ENCODE measurements around the gene LCE1A.

The LCE1A gene

DNA sequence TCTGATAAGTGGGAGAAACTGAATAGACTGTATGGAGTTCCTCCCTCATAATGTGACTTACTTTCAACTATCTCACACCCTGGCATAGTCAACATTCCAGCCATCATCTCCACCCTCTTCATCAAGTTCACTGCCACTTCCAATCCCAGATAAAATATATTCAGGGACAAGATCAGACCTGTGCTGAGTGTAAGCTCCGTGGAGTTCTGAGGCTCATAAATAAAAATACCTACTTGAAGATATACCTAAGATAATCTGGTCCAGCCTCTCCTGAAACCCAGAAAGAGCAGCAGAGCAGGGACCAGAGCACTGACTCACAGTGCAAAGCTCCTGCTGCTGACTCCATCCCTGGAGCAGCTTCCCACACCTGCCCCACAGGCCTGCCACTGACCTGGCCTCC is 30.8 kb downstream of the LCE1A start:
- Mint-ChIP-seq H3K4me1 (no peaks in the 10 kb centered on the region), H3K4me3 (no peak overlapping the region), H3K36me3 (no peaks in the 10 kb centered on the region), H3K27ac (no peak overlapping the region), H3K9me3 (no peaks in the 10 kb centered on the region), H3K27me3 (peaks cover 4% of the 10 kb centered on the region)

DNA sequence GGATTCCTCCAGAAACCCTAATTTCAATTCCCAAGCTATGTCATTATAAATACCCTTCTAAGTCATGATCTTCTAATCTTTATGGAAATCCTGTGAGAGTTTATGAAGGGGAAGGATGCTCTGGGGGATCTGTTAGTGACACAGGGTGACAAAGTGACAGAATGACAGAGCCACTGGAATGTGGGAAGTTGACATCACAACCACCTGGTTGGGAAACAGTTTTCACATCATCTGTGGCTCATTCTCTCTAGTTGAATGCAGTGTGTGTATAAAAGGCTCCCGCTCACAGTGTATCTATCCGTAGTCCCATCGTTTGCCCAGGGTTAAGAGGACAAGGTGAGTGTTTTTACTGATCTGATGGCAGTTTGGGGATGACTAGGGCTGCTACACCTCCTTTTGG is 32.4 kb downstream of the LCE1A start, which contains the start of gene LCE7A:
Gene LCE7A, plus strand, starts transcription at position 301 of the 400 bp plus-strand sequence. CDS start 702 bp downstream, outside the sequence.
- H3K36me3 Mint-ChIP-seq = no peaks in the 10 kb centered on the region
- no peaks in the 10 kb centered on the region for H3K9me3 Mint-ChIP-seq
- peaks cover 4% of the 10 kb centered on the region for H3K27me3 Mint-ChIP-seq
- no peak within 1 kb of the TSS for H3K4me3 Mint-ChIP-seq
- no peak within 1 kb of the TSS for H3K27ac Mint-ChIP-seq
- no peaks in the 10 kb centered on the region for H3K4me1 Mint-ChIP-seq

DNA sequence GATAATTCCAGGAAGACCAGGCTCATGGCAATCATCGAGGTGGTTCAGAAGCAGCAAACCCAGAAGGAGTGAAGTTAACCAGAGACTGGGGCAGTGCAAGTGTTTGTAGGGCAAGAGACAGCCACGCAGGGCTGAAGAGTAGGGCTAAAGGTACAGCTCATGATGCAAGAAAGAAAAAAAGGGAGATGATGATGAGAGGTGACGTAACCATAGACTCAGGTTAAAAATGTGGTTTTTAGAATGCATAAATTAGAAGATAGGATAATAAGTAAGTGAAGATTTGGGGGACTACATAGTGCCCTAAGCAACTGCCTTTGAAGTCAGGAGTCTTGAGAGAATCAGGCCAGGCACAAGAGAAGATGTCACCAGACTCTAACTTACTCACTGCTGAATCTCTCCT is 32.9 kb downstream of the LCE1A start:
- Mint-ChIP-seq H3K4me1 (no peaks in the 10 kb centered on the region), H3K27me3 (peaks cover 4% of the 10 kb centered on the region), H3K4me3 (no peak overlapping the region), H3K9me3 (no peaks in the 10 kb centered on the region), H3K36me3 (no peaks in the 10 kb centered on the region), H3K27ac (no peak overlapping the region)

DNA sequence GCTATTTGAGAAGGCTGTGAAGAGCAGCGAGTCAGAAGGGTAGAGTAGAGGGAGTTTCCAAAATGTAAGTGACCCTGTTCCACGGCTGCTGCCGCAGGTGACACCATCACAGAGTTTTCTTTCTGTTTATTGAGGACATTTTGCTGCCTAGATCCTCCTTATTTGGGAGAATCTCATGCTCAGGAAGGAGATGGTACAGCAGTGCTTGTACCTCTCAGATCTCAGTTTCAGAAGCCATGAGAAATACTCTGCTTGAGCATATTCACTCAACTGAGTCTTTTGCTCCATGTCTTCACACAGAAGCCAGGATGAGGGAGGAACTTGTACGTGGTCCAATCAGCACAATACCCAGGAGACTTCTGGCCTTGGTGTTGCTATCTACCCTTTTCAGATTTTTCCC is 34.1 kb downstream of the LCE1A start:
- H3K27ac Mint-ChIP-seq = no peak overlapping the region
- H3K27me3 Mint-ChIP-seq = peaks cover 4% of the 10 kb centered on the region
- H3K4me3 Mint-ChIP-seq = no peak overlapping the region
- no peaks in the 10 kb centered on the region for H3K4me1 Mint-ChIP-seq
- no peaks in the 10 kb centered on the region for H3K36me3 Mint-ChIP-seq
- H3K9me3 Mint-ChIP-seq = no peaks in the 10 kb centered on the region

DNA sequence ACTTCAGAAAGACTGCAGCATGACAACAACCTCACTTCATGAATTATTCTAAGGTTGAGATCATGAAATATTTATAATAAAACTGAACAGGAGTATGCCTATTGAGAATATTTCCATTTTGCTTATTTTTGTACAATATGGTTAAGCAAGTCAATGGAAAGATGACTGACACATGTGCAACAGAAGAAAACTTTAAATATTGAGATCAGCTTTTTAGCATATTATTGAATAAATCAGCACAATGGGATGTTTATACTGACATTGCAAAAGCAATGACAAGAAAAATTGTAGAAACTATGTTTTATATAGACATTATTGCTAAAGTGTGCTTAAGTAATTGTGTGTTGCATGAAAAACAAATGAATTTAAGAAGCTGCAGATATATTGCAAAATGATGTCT is 37.2 kb downstream of the LCE1A start:
- Mint-ChIP-seq H3K4me1 (no peaks in the 10 kb centered on the region), H3K36me3 (no peaks in the 10 kb centered on the region), H3K27ac (no peak overlapping the region), H3K9me3 (no peaks in the 10 kb centered on the region), H3K4me3 (no peak overlapping the region), H3K27me3 (peaks cover 1% of the 10 kb centered on the region)

DNA sequence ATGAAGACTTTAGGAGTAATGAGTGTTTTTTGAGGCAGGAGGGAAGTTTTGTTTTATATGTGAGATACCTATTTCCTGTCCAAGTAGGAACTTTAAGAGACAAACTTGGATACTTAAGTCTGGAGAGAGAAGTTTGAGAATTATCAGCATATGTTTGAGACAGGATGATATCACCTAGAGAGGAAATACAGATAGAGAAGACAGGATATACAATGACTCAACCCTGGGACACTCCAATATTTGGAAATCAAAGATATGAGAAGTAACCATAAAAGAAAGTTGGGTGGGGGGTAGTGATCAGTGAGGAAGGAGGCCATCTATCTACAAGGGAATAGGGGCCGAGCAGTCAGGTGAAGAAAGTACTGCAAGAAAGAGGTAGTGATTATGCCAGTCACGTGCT is 39.0 kb downstream of the LCE1A start:
- Mint-ChIP-seq H3K36me3 (no peaks in the 10 kb centered on the region), H3K4me1 (no peaks in the 10 kb centered on the region), H3K27ac (no peak overlapping the region), H3K4me3 (no peak overlapping the region), H3K27me3 (no peaks in the 10 kb centered on the region), H3K9me3 (no peaks in the 10 kb centered on the region)

DNA sequence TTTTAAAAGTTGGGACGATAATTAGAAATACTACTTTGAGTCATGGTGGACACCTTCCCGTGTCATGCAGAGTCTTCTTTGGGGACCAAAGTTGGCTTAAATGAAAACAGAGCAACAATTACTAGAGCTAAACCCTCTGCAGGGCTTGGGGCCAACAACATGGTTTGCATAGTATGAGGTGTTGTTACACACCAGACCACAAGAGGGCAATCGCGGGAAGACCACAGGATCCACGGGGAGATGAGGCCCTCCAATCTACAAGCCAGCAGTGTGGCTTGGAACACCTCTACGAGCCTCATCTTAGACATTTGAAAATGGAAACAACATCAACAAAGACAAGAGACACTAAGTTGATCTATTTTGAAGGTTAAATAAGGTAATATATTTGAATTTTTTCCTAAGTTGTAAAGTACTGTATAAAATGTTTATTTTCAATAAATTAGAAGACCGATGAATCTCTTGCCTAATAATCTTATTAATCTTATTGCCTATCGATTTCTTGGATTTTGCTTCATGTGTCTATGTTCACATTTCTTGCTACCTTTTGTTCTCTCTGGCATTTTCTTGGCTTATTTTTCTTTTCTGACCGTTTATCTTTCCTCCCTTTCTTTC is 42.6 kb downstream of the LCE1A start:
- Mint-ChIP-seq H3K36me3 (no peaks in the 10 kb centered on the region), H3K4me3 (no peak overlapping the region), H3K4me1 (no peaks in the 10 kb centered on the region), H3K9me3 (no peaks in the 10 kb centered on the region), H3K27ac (no peak overlapping the region), H3K27me3 (peaks cover 1% of the 10 kb centered on the region)

DNA sequence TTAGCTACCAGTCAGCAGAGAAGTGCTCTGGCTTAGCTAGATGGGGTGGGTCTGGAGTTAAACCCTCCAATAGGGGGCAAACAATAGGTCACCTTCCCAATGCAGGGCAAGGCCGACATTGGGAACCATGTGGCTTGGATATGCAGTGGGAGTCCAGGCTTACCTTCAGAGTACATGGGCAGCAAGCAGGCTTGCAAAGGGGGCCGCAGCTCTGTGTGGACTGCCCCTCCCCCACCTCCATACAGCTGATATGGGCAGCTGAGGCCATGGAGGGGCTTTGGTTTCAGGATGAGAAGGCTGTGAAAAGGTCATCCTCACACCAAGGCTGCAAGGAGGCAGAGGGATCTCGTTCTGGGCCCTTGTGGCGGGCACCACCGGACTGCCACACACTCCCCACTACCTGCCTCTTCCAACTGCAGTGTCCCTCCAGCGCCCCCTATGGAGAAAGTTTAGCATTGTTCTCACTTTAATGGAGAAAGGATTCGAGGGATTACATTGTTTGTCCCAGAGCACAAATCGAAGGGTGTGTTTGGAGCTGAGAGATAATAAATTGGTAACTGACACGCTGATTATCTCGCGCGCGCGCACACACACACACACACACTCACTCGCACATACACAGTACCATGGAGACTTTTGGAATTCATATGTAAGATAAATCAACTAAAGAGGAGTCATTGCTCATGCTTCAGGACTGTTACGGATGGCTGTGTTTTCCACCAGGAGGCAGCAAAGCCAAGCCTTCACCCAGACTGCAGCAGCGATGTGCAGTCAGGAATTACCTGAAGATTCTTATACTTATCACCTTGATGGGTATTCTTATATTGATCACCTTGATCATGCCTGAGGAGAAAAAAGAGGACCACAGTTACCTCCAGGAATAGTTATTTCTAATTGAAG is 43.8 kb downstream of the LCE1A start:
- no peaks in the 10 kb centered on the region for H3K36me3 Mint-ChIP-seq
- no peak overlapping the region for H3K27ac Mint-ChIP-seq
- H3K4me1 Mint-ChIP-seq = no peaks in the 10 kb centered on the region
- peaks cover 1% of the 10 kb centered on the region for H3K27me3 Mint-ChIP-seq
- no peak overlapping the region for H3K4me3 Mint-ChIP-seq
- no peaks in the 10 kb centered on the region for H3K9me3 Mint-ChIP-seq

DNA sequence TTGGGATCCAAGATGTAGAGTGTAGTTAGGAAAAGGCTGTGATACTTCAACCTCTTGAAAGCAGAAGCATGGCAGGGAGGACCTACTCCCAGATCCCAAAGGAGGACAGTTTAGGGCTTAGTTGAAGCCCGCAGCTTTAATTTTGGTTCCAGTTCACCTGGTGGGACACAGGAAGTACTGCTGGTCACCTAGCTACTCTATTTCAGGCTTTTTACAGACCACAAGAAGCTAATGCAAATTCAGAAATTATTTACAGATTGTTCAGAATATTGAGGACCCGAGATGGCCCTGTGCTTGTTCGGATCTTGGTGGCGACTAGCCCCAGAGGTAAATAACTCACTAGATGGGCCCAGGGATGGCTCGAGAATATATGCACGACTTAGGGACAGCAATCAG is 44.5 kb downstream of the LCE1A start:
- Mint-ChIP-seq H3K27ac (no peak overlapping the region), H3K27me3 (peaks cover 1% of the 10 kb centered on the region), H3K36me3 (no peaks in the 10 kb centered on the region), H3K4me1 (no peaks in the 10 kb centered on the region), H3K4me3 (no peak overlapping the region), H3K9me3 (no peaks in the 10 kb centered on the region)

DNA sequence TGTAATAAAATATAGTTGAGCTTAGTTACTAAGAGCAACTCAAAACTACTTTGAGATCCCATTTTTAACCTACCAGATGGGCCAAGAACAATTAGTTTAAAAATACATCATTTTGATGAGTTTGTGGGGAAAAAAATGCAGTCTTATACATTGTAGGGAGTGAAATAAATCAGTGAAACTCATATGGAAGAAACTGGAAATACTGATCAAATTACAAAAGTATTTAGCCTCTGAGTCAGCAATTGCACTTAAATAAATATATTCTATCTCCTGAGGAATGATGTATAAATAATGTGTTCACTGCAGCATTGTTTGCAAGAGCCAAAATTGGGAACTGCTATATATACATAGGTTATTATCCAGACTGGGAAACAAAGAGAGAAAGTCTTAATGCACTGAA is 46.2 kb downstream of the LCE1A start:
- Mint-ChIP-seq H3K36me3 (no peaks in the 10 kb centered on the region), H3K9me3 (no peaks in the 10 kb centered on the region), H3K4me1 (no peaks in the 10 kb centered on the region), H3K27me3 (peaks cover 6% of the 10 kb centered on the region), H3K4me3 (no peak overlapping the region), H3K27ac (no peak overlapping the region)

DNA sequence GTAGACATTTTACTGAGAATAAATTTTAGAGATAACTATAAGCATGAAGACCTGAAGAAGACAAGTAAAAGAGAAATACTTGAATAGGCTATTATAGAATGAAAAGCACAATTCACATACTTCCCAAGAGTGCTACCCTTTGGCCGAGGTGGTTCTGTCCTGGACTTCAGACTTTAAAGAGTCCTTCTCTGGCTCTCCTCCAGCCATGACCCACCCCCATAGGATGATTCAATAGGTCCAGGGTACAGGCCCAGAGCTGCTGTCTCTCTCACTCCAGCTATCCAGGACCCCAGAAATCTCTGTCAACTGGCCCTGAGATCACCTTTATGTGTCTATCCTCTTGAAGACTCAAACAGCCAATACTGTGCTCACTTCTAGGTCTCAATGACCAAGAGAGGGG is 49.6 kb downstream of the LCE1A start:
- Mint-ChIP-seq H3K27me3 (peaks cover 12% of the 10 kb centered on the region), H3K4me1 (no peaks in the 10 kb centered on the region), H3K36me3 (peaks cover 1% of the 10 kb centered on the region), H3K27ac (no peak overlapping the region), H3K9me3 (no peaks in the 10 kb centered on the region), H3K4me3 (no peak overlapping the region)
